ENCODE measurements around the gene STAM2.
A peak's percentile ranks its signal among the peaks of the same experiment; 100 is the strongest.

STAM2 gene

GRCh38 chr2:152175368-152176112 is at the start of gene STAM2:
TSS of gene STAM2 (minus strand) at chr2:152175763. CDS start at chr2:152175642, 121 bp downstream.
- Histone ChIP-seq H3K36me3 (no peaks in the 10 kb centered on the region), H3K4me3 (ENCODE audit: low read depth, low read length) (peak within 1 kb of the TSS; percentile 79), H3K27me3 (ENCODE audit: insufficient read depth, low read depth, severe bottlenecking) (no peaks in the 10 kb centered on the region), H3K27ac (peak within 1 kb of the TSS; percentile 96), H3K9me3 (ENCODE audit: severe bottlenecking) (no peaks in the 10 kb centered on the region)
- peak; percentile 91 for DNase-seq
- peak; percentile 89 for TF ChIP-seq CTCF (IDR thresholded peaks at IDR 0.05; ENCODE audit: low read depth, low read length)

DNA sequence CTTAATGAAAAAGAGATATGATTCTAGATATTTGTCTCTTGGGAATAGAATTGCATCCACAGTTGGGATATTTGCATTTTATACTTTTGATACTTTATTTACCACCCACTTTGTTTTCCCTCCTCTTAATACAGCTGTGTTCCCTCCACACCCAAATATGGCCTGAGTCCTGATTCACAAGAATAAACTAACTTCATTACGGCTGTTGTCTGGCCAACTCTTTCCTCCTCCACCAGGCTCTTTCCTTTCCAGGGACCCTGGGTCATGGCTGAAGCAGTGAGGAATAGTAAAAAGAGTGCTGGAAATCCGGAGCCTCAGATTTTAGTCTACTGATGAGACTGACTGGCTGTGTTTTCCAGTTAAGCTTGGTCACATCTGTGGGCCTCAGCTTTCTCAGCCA is 48.4 kb upstream of the STAM2 start:
- H3K4me3 ChIP-seq (ENCODE audit: low read depth, low read length), result no peak overlapping the region
- no peak for TF ChIP-seq CTCF (IDR thresholded peaks at IDR 0.05; ENCODE audit: low read depth, low read length)
- H3K36me3 ChIP-seq, result no peaks in the 10 kb centered on the region
- H3K27me3 ChIP-seq (ENCODE audit: insufficient read depth, low read depth, severe bottlenecking), result no peaks in the 10 kb centered on the region
- H3K9me3 ChIP-seq (ENCODE audit: severe bottlenecking), result no peaks in the 10 kb centered on the region
- no peak overlapping the region for H3K27ac ChIP-seq
- no peak for DNase-seq

GRCh38 chr2:152222975-152223637 is 47.5 kb upstream of the STAM2 start:
- DNase-seq, result no peak
- TF ChIP-seq CTCF (IDR thresholded peaks at IDR 0.05; ENCODE audit: low read depth, low read length), result no peak
- H3K36me3 ChIP-seq, result no peaks in the 10 kb centered on the region
- no peak overlapping the region for H3K27ac ChIP-seq
- no peak overlapping the region for H3K4me3 ChIP-seq (ENCODE audit: low read depth, low read length)
- H3K9me3 ChIP-seq (ENCODE audit: severe bottlenecking), result no peaks in the 10 kb centered on the region
- H3K27me3 ChIP-seq (ENCODE audit: insufficient read depth, low read depth, severe bottlenecking), result no peaks in the 10 kb centered on the region

DNA sequence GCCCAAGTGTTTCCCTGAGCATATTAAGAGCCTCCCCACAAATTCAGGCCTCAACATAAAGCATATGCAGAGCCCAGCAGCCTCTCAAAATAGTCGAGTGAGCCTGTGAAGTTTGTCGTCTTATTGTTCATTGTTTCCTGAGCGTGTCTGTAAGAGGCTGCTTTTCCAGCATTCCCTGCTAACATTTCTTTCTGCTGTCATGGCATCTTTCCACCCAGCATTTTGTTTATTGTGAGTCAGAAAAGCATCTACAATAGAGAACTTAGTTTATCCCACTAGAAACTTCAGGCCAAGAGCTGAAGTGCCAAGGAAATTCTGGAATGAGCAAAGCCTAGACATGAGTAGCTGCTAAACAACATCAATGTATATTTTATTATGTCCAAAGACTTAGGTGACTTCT is 46.3 kb upstream of the STAM2 start:
- Histone ChIP-seq H3K27ac (no peak overlapping the region), H3K36me3 (no peaks in the 10 kb centered on the region), H3K4me3 (ENCODE audit: low read depth, low read length) (no peak overlapping the region), H3K9me3 (ENCODE audit: severe bottlenecking) (no peaks in the 10 kb centered on the region), H3K27me3 (ENCODE audit: insufficient read depth, low read depth, severe bottlenecking) (no peaks in the 10 kb centered on the region)
- DNase-seq, result no peak
- TF ChIP-seq CTCF (IDR thresholded peaks at IDR 0.05; ENCODE audit: low read depth, low read length), result no peak

DNA sequence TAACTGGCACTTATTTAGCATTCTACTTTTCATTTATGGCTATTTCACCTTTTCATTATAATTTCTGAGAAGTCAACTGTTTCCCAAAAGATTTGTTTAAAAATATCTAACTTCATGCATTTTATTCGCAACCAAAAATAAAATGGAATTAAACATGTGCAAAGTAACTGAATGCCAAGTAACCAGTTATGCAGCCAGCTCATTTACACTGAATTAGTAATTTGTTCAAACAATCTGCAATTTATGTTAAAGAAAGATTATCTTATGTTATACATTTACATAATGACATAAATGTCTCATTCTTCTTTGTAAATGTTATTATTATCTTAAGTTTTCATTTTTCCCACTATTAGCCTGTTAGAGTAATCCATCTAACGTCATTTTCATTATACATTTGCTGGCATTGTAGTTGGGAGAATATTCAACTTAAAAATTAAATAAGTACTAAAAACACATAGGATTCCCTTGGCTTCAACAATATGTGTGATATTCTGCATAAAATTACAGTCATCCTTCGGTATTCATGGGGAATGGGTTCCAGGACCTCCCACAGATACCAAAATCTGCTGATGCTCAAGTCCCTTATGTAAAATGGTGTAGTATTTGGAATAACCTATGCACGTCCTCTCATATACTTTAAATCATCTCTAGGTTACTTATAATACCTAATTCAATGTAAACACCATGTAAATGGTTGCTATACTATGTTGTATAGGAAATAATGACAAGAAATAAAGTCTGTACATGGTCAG is 43.7 kb upstream of the STAM2 start:
- Histone ChIP-seq H3K36me3 (no peaks in the 10 kb centered on the region), H3K27ac (no peak overlapping the region), H3K4me3 (ENCODE audit: low read depth, low read length) (no peak overlapping the region), H3K27me3 (ENCODE audit: insufficient read depth, low read depth, severe bottlenecking) (no peaks in the 10 kb centered on the region), H3K9me3 (ENCODE audit: severe bottlenecking) (no peaks in the 10 kb centered on the region)
- TF ChIP-seq CTCF (IDR thresholded peaks at IDR 0.05; ENCODE audit: low read depth, low read length), result no peak
- DNase-seq, result no peak

Data from WERI-Rb-1 (cell line).